Effector memory CD4-positive, alpha-beta T cell (primary cell): ENCODE results near the gene JCAD.

Experiments used
- DNase-seq, 3 donors: peaks; one replicate each; pipeline ENCODE4 v3.0.0-alpha.2; 2020
- H3K27ac ChIP-seq: 2 replicates; pipeline ENCODE4 v1.7.0; 2013; ENCODE audit warnings: mild to moderate bottlenecking, low read length, moderate library complexity; ENCODE audit not compliant: insufficient read depth, poor library complexity, severe bottlenecking
- H3K27me3 ChIP-seq: replicated peaks from 2 replicates; pipeline ENCODE4 v1.7.0; 2013; ENCODE audit warnings: mild to moderate bottlenecking, low read length; ENCODE audit not compliant: insufficient read depth, control insufficient read depth, poor library complexity, severe bottlenecking
- H3K36me3 ChIP-seq: 2 replicates; pipeline ENCODE4 v1.7.0; 2013; ENCODE audit warnings: mild to moderate bottlenecking, low read length, moderate library complexity; ENCODE audit not compliant: control insufficient read depth, insufficient read depth
- H3K4me1 ChIP-seq: 2 replicates; pipeline ENCODE4 v1.7.0; 2013; ENCODE audit warnings: low read length, mild to moderate bottlenecking; ENCODE audit not compliant: control insufficient read depth, insufficient read depth, poor library complexity, severe bottlenecking
- H3K4me3 ChIP-seq: 2 replicates; pipeline ENCODE4 v1.7.0; 2013; ENCODE audit warnings: low read length, low read depth, mild to moderate bottlenecking; ENCODE audit not compliant: insufficient read depth, poor library complexity, severe bottlenecking
- H3K9me3 ChIP-seq: 2 replicates; pipeline ENCODE4 v1.7.0; 2013; ENCODE audit warnings: mild to moderate bottlenecking, low read length, moderate library complexity; ENCODE audit not compliant: control insufficient read depth

JCAD gene

DNA sequence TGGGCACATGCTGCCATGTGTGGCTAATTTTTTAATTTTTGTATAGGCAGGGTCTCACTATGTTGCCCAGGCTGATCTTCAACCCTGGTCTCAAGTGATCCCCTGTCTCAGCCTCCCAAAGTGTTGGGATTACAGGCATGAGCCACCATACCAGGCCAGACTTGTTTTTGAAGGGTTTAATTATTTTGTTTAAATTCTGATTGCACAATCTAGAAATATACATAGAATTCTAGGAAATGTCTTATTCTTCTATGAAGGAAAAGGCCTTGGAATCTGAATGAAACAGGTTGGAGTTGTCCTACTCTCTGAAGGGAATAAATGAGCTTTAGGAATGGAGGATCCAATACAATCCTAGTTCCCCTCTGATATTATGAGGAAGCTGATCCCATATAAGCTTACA, 15.5 kb upstream of the JCAD start:
- Histone ChIP-seq H3K36me3 (no peaks in the 10 kb centered on the region), H3K4me3 (no peak overlapping the region), H3K9me3 (no peaks in the 10 kb centered on the region), H3K27ac (no peak overlapping the region), H3K27me3 (no peaks in the 10 kb centered on the region), H3K4me1 (no peaks in the 10 kb centered on the region)
- no peak for DNase-seq

DNA sequence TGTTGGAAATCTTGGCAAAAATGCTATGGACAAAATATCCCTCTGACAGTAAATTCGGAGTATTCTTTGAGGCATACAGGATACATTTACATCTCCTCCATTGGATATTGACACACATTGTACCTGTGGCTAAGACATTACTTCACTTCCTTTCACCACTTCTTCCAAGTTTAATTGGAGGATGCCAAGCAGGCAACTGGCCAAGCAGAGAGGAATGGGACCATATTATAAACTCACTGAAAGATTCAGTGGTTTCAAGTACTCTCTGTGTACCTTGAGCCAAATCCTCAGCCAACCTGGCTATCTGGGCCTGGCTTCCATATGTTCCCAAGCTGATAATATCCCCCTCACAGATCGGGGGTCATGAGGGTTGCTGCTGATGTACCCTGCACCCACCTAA, 14.7 kb upstream of the JCAD start:
- Histone ChIP-seq H3K4me1 (no peaks in the 10 kb centered on the region), H3K36me3 (no peaks in the 10 kb centered on the region), H3K9me3 (no peaks in the 10 kb centered on the region), H3K27me3 (no peaks in the 10 kb centered on the region), H3K4me3 (no peak overlapping the region), H3K27ac (no peak overlapping the region)
- DNase-seq: no peak

DNA sequence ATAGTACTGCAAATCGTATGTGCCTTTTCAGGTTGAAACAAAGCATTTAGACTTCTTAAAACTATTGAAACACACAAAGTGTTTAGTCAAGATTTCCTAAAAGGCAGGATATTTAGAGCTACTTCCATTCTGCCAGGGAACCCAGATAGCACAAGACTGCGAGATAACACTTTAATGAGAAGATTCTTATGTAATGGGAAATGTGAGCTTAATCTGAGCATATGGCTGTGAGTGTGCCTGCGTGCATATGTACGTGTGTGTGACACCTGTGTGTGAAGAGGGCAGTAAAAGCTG, 14.3 kb upstream of the JCAD start:
- Histone ChIP-seq H3K36me3 (no peaks in the 10 kb centered on the region), H3K4me1 (no peaks in the 10 kb centered on the region), H3K4me3 (no peak overlapping the region), H3K9me3 (no peaks in the 10 kb centered on the region), H3K27ac (no peak overlapping the region), H3K27me3 (no peaks in the 10 kb centered on the region)
- no peak for DNase-seq

DNA sequence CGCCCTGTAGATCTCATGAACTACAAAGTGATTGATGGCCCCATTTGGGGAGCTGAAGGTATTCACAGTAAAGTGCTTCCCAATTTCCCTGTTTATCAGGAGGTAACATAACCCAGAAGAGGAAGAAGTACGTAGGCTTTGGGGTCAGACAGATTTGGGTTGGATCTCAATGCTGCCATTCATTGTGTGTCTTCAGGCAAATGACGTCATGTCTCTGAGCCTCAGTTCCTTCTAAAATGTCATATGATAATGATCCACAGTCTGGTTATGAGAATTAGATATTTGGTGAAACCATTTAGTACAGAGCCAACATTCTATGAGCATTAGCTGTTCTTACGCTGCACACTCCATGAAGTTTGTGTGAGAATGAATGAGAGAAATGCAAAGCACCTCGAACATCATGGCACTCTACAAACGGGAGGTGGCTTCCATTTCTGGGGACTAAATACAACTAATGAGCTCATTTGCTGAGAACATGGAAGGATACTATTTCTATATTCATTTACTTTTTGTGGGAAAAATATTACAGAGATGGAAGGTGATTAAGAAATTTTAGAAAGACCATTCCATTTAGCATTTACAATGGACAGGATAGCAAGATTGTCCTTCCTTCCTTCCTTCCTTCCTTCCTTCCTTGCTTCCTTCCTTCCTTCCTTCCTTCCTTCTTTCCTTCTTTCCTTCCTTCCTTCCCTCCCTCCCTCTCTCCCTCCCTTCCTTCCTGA, 13.8 kb upstream of the JCAD start:
- no peak for DNase-seq
- Histone ChIP-seq H3K9me3 (no peaks in the 10 kb centered on the region), H3K4me3 (no peak overlapping the region), H3K36me3 (no peaks in the 10 kb centered on the region), H3K27ac (no peak overlapping the region), H3K4me1 (no peaks in the 10 kb centered on the region), H3K27me3 (no peaks in the 10 kb centered on the region)

DNA sequence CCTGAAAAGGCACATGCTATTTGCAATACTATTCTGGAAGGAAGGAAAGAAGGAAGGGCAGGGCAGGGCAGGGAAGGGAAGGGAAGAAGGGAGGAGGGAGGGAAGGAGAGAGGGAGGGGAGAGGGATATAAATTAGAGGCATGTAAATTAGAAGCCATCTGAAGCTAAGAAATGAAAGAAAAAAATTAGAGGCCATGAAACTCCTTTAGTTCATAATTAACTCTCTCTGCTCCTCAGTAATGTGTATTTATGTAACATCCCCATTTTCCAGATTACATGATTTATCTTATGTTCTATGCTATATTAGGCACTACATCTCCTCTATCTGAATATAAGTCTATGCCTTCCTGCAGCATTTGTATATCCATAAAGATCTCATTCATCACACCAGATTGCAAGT, 12.7 kb upstream of the JCAD start:
- Histone ChIP-seq H3K27ac (no peak overlapping the region), H3K4me1 (no peaks in the 10 kb centered on the region), H3K9me3 (no peaks in the 10 kb centered on the region), H3K27me3 (no peaks in the 10 kb centered on the region), H3K36me3 (no peaks in the 10 kb centered on the region), H3K4me3 (no peak overlapping the region)
- DNase-seq: no peak

DNA sequence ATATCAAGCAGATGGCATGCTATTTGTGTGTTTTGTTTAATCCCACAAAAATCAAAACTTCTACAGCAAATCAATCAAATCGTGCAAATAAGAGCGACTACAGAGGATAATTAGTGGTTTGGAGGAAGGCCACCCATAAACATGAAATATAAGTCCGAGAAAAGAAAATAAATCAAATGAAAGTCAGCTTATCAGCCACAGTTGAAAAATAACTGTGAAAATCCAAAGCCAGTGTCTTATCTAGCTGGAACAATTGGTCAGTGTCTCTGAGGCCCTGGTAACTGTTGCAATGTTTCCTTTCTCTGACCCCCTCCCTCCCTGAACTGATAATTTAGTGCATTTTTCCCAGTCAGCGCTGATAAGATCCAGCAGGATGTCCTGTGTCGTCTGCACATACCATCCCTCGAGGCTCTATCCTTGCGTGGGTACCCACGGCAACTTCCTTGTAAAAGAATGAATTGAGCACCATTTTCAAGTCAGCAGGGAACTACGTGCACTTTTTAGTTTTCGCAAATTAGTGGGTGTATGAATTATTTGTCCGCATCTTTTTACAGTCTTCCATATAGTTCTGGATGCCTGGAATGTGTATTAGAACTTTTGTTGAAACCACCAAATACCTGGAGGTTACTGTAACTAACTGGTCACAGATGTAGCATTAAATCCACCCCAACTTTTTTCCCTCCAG, 10.8 kb upstream of the JCAD start:
- Histone ChIP-seq H3K36me3 (no peaks in the 10 kb centered on the region), H3K27me3 (no peaks in the 10 kb centered on the region), H3K9me3 (no peaks in the 10 kb centered on the region), H3K4me3 (no peak overlapping the region), H3K4me1 (no peaks in the 10 kb centered on the region), H3K27ac (no peak overlapping the region)
- DNase-seq: no peak

DNA sequence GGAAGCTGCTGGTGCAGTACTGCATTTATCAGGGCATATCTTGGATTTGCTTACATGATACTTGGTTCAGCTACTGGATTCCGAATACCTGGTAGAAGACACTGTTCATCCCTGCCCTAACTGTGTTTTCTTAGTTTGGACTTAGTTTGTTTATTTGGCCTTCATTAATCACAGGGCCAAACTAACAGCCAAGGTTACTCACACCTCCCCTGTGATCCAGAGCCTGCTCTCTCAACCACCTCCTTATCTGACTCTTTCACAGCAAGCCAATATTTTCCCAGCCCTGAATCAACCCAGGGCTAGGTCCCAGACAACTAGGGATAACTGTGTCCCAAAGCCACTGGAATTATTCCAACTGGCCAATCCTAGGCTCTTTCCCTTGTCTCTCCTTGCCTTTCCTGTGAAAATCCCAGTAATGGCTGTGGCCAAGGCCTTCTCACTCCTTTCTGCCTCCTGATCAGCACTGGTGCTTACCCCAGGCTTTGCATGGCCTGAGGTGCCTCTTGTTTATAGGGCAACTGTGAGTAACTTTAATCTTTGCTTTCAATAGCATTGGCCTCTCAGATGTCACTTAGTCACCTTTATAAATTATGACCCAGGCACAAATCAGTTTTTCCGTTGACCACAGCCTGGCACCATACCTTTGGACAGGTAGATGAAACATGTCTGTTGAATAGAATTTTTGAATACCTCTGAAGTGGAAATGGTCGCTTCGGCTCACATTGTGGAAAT, 9.3 kb upstream of the JCAD start:
- DNase-seq: no peak
- Histone ChIP-seq H3K27me3 (no peaks in the 10 kb centered on the region), H3K27ac (no peak overlapping the region), H3K4me1 (no peaks in the 10 kb centered on the region), H3K4me3 (no peak overlapping the region), H3K36me3 (no peaks in the 10 kb centered on the region), H3K9me3 (no peaks in the 10 kb centered on the region)

DNA sequence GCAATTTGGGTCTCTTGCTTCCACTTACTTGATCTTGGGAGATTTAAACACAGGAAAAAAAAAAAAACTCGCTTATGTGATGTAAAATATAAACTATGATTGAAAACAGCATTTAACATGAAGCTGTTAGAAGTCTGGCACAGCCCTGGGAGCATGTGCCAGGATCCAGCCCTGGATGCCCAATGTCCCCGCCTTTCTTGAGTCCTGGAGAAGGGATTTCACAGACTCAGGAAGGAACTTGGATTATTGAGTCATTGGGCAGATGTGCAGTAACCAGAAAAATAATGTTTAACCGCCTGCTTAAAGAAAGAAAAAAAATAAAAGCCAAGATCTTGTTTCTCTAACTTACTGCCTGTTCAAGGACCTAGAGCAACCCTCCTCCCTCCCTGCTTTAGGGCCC, 3.7 kb upstream of the JCAD start:
- no peaks in the 10 kb centered on the region for H3K36me3 ChIP-seq
- no peak for DNase-seq
- H3K27ac ChIP-seq: no peak overlapping the region
- no peaks in the 10 kb centered on the region for H3K9me3 ChIP-seq
- peaks cover 25% of the 10 kb centered on the region for H3K27me3 ChIP-seq
- peaks cover 7% of the 10 kb centered on the region for H3K4me1 ChIP-seq
- no peak overlapping the region for H3K4me3 ChIP-seq

DNA sequence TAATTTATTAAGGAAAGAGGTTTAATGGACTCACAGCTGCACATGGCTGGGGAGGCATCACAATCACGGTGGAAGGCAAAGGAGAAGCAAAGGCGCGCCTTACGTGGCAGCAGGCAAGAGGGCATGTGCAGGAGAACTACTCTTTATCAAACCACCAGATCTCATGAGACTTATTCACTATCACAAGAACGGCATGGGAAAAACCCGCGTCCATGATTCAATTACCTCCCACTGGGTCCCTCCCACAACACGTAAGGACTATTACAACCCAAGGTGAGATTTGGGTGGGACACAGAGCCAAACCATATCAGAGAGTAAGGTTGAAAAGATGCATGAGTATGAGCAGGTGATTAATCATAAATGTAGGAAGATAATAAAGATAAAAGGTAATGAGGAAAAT, 3.2 kb upstream of the JCAD start:
- Histone ChIP-seq H3K36me3 (no peaks in the 10 kb centered on the region), H3K9me3 (no peaks in the 10 kb centered on the region), H3K4me1 (peaks cover 7% of the 10 kb centered on the region), H3K27me3 (peaks cover 28% of the 10 kb centered on the region), H3K4me3 (no peak overlapping the region), H3K27ac (no peak overlapping the region)
- no peak for DNase-seq

DNA sequence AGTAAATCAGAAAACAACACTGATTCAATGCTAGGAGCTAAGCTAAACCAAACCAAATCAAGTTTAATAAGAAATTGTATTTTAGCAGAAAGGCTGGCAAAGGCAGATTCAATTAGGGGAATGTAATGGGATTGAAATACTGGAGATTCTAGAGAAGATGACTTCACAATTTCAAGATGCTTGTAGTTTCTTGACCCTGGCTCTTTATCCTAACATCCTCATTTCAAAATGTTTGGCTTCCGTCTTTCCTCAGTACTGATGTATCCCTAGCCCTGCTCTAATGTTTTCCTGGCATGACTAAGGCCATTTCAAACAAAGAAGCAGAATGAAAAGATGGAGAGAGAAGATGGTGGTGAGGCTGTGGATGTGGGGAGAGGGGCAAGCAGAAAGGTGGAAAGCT, 2.7 kb upstream of the JCAD start:
- Histone ChIP-seq H3K27ac (no peak overlapping the region), H3K36me3 (no peaks in the 10 kb centered on the region), H3K4me1 (peaks cover 7% of the 10 kb centered on the region), H3K9me3 (no peaks in the 10 kb centered on the region), H3K27me3 (peaks cover 28% of the 10 kb centered on the region), H3K4me3 (no peak overlapping the region)
- DNase-seq: no peak
